ENCODE results near the gene SIGLEC10.

The SIGLEC10 gene

DNA sequence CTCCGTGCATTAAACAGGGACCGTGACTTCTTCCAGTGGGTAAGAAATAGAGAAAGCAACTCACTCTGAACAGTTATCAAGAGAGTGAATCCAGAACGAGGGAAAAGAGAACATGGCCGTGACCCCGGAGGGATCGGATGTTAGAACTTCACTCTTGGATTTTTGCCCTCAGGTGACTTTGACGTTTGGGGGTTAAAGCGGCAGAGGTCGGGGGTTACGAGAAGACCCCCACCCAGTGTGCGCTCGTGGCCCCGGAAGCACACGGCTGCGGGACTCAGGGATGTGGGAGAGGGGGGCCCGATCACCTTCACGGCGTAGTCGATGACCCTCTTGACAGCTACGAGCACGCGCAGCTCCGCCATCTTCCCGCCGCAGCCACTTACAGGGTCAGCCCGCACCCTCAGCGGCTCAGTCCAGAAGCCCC is 51.5 kb downstream of the SIGLEC10 start, which contains the start of gene ETFB:
Gene ETFB, minus strand, starts transcription at position 424 of the 424 bp plus-strand sequence. Its CDS starts 62 bp downstream, at position 362.
- no peak for DNase-seq

DNA sequence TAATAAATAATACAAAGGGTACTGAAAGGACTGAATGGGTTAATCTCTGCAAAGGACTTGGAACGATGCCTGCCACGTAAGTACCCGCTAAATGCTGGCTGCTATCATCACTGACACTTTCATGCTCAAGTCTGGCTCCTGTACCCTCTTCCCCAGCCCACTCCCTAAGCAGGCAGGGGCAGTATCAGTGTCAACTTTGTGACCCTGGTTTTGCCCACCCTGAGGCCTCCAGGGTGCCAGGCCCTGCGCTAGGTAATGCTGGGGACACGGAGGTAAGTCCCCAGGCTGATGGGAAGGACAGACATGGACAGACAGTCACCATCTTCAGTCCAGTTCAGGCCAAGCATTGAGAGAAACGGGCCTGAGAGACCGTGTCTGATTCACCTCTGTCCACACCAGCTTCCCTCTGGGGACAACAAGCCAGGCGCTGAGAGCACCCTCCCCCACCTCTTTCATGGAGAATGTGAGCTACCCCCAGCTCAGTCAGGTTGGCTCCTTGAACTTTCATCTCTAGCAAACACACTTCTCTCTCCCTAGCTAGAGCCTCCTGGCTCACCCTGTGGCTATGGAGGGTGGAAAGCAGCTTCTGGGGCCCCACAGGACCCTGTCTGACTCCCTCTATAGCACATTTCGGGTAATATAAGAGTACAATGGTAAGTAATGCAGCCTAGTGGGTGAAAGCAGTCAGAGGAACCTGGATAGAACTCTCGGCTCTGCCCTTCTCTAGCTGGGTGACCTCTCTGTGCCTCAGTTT is 52.1 kb downstream of the SIGLEC10 start:
- DNase-seq, result peak; percentile 39

DNA sequence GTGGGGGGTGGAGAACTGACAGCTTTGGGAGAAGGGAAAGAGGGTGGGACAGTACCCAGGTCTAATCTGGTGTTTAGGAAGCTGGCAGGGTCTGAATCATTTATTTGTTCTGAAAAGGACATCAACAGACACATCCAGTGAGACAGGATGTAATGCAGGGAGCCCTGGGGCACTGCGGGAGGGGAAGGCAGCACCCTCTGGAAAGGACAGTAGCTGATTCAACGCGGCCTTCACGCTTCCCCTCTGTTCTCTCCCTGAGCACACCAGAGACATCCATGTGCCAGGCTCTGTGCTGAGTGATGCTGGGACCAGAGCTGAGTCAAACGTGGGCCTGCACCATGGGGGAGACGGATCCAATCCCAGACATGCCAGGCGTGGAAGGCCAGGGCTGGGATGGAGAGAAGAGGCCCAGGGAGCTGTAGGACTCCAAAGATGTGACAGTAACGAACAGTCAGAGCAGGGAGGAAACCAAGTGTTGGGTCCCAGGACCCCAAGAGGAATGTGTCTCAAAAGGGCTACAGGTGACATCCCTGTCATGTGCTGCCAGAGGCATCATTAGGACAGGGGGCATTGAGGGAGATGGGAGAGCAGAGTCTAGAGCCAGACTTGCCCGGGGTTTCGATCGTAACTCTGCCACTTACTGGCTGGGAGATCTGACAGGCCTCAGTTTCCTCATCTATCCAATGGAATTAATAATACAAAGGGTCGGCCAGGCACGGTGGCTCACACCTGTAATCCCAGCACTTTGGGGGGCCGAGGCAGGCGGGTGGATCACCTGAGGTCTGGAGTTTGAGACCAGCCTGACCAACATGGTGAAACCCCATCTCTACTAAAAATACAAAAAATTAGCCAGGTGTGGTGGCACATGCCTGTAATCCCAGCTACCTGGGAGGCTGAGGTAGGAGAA is 53.0 kb downstream of the SIGLEC10 start:
- no peak for DNase-seq

DNA sequence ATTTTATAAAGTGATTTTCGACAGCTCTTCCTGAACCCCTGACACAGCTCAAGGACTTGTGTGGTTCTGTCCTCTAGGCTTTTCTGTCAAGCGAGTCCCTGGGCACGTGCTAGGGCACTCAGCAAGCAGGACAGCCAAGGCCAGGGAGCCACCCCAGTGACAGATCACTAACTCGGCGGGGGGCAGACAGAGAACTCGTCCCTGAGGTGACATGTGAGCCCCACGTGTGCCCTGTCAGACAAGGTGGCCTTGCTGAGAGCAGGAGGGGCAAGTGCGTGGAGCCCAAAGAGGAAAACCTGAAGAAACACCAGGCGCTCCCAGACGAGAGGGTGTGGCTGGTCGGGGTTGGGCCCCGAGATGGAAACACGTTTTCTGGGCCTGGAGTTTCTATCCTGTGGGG is 56.2 kb downstream of the SIGLEC10 start:
- no peak for DNase-seq
